Ascending aorta (tissue), 2 donors: ENCODE data around the gene ISYNA1. TPM values are rescaled to one million over a fixed set of nuclear protein-coding genes. Genes with fewer than 3 reads are reported as not detected.

Experiments
- DNase-seq, 2 donors: peaks; one replicate each; pipeline ENCODE4 v3.0.0-alpha.2; 2019; ENCODE audit warnings: low spot score in 2 of 2
- H3K27ac ChIP-seq, 2 donors: fragments of 200-600 bp; sonication (generic); one replicate each; pipeline ENCODE4 v1.5.1; 2016 to 2017; ENCODE audit warnings: mild to moderate bottlenecking in 1 of 2
- H3K27me3 ChIP-seq: fragments of 200-600 bp; sonication (generic); one replicate; pipeline ENCODE4 v1.5.1; 2017
- H3K36me3 ChIP-seq, 2 donors: fragments of 200-600 bp; sonication (generic); one replicate each; pipeline ENCODE4 v1.5.1; 2016
- H3K4me1 ChIP-seq, 2 donors: fragments of 200-600 bp; sonication (generic); one replicate each; pipeline ENCODE4 v1.5.1; 2016 to 2017; ENCODE audit warnings: mild to moderate bottlenecking in 1 of 2
- H3K4me3 ChIP-seq, 2 donors: fragments of 200-600 bp; sonication (generic); one replicate each; pipeline ENCODE4 v1.5.1; 2016 to 2017; ENCODE audit warnings: mild to moderate bottlenecking in 1 of 2
- H3K9me3 ChIP-seq, 2 donors: fragments of 200-600 bp; sonication (generic); one replicate each; pipeline ENCODE4 v1.5.1; 2016
- CTCF ChIP-seq, 3 experiments: fragments of 200-600 bp in 2 of 3; fragments of 450-650 bp in 1 of 3; sonication (generic) in 2 of 3; IDR thresholded peaks; one replicate each; pipeline ENCODE4 v1.5.1; 2016 to 2019; ENCODE audit warnings: antibody characterized with exemption in 3 of 3, mild to moderate bottlenecking in 1 of 3, moderate library complexity in 1 of 3
- intact Hi-C: fragments of 100-400 bp; cut with DNase I; formaldehyde crosslinking; loops from one replicate; pipeline ENCODE4 v1.15.1; 2023
- total RNA-seq: library from RNA; depleted of rRNA; stranded (reverse); fragments of >200 nt; gene quantifications from one replicate; pipeline ENCODE4 v1.1.0, GENCODE V29; 2016

The ISYNA1 gene
- total RNA-seq, 1 donor from 2014 or later = 93.1 TPM

GRCh38 chr19:18431351-18432197 is 6.4 kb downstream of the ISYNA1 start:
- peaks cover 19 to 21% of the 10 kb centered on the region in 2 donors for H3K4me1 ChIP-seq
- no peak overlapping the region for H3K27ac ChIP-seq

GRCh38 chr19:18430417-18431144 is 7.4 kb downstream of the ISYNA1 start:
- H3K4me1 ChIP-seq = peaks cover 23 to 29% of the 10 kb centered on the region in 2 donors
- H3K4me3 ChIP-seq = no peak overlapping the region
- H3K36me3 ChIP-seq = peaks cover 3 to 7% of the 10 kb centered on the region in 2 donors
- no peaks in the 10 kb centered on the region for H3K27me3 ChIP-seq
- H3K27ac ChIP-seq = no peak overlapping the region
- no peak for TF ChIP-seq CTCF (IDR thresholded peaks at IDR 0.05)
- no peaks in the 10 kb centered on the region for H3K9me3 ChIP-seq
- DNase-seq = no peak
- intact Hi-C loops = no loop called here

More at GRCh38 chr19:18431351-18432197, 6.4 kb downstream of the ISYNA1 start:
- Histone ChIP-seq H3K36me3 (peaks cover 3 to 14% of the 10 kb centered on the region in 2 donors), H3K27me3 (no peaks in the 10 kb centered on the region), H3K4me3 (no peak overlapping the region), H3K9me3 (no peaks in the 10 kb centered on the region)
- no peak for TF ChIP-seq CTCF (IDR thresholded peaks at IDR 0.05)
- no peak for DNase-seq
- intact Hi-C loops = no loop called here

GRCh38 chr19:18429717-18430416 is 8.1 kb downstream of the ISYNA1 start:
- Histone ChIP-seq H3K27ac (peak overlapping the region; percentile 69 to 81), H3K4me1 (peaks cover 23 to 32% of the 10 kb centered on the region in 2 donors), H3K27me3 (no peaks in the 10 kb centered on the region), H3K4me3 (peak overlapping the region in 1 of 2 donors; percentile 64), H3K9me3 (no peaks in the 10 kb centered on the region), H3K36me3 (peaks cover 0 to 4% of the 10 kb centered on the region in 2 donors)
- intact Hi-C loops = no loop called here
- no peak for TF ChIP-seq CTCF (IDR thresholded peaks at IDR 0.05)
- no peak for DNase-seq

GRCh38 chr19:18428787-18429674 is 8.9 kb downstream of the ISYNA1 start:
- Histone ChIP-seq H3K36me3 (no peaks in the 10 kb centered on the region), H3K9me3 (no peaks in the 10 kb centered on the region), H3K4me3 (peak overlapping the region; percentile 35 to 64), H3K27me3 (no peaks in the 10 kb centered on the region), H3K27ac (peak overlapping the region; percentile 69 to 81), H3K4me1 (peaks cover 20 to 30% of the 10 kb centered on the region in 2 donors)
- peak in 1 of 2 donors; percentile 89 for DNase-seq
- TF ChIP-seq CTCF (IDR thresholded peaks at IDR 0.05) = no peak
- intact Hi-C loops = no loop called here
